GM19099 (cell line): ENCODE measurements around the gene CPA2.

Experiments
- POLR2A ChIP-seq: IDR thresholded peaks from 3 replicates; pipeline ENCODE4 v1.6.1; 2011; ENCODE audit warnings: low read depth; ENCODE audit not compliant: insufficient read length; ENCODE audit errors: extremely low read depth

The CPA2 gene

GRCh38 chr7:130329681-130330080, 63.0 kb downstream of the CPA2 start:
- TF ChIP-seq POLR2A: no peak

GRCh38 chr7:130332259-130333053, 65.8 kb downstream of the CPA2 start:
- no peak for TF ChIP-seq POLR2A

GRCh38 chr7:130333832-130334231, 67.2 kb downstream of the CPA2 start:
- TF ChIP-seq POLR2A: no peak

GRCh38 chr7:130334274-130334673, 67.6 kb downstream of the CPA2 start:
- no peak for TF ChIP-seq POLR2A

GRCh38 chr7:130337410-130337971, 70.8 kb downstream of the CPA2 start:
- no peak for TF ChIP-seq POLR2A

GRCh38 chr7:130338233-130338632, 71.6 kb downstream of the CPA2 start:
- no peak for TF ChIP-seq POLR2A
